Endothelial cell (in vitro differentiated cells): ENCODE data around the gene KCNAB2. TPM values are rescaled to one million over a fixed set of nuclear protein-coding genes. Genes with fewer than 3 reads are reported as not detected.

Experiments
- DNase-seq: peaks from one replicate; pipeline ENCODE4 v3.0.0; 2021; ENCODE audit warnings: low spot score
- H3K27ac Mint-ChIP-seq: one replicate; pipeline ENCODE4 v1.8.0; 2021; ENCODE audit warnings: mixed read lengths, inconsistent platforms; ENCODE audit not compliant: unreplicated experiment
- H3K27me3 Mint-ChIP-seq: one replicate; pipeline ENCODE4 v1.8.0; 2021; ENCODE audit warnings: mild to moderate bottlenecking, moderate library complexity, mixed read lengths, inconsistent platforms; ENCODE audit not compliant: unreplicated experiment
- H3K36me3 Mint-ChIP-seq: one replicate; pipeline ENCODE4 v1.8.0; 2021; ENCODE audit warnings: mild to moderate bottlenecking, low read depth, mixed read lengths, inconsistent platforms; ENCODE audit not compliant: unreplicated experiment
- H3K4me1 Mint-ChIP-seq: one replicate; pipeline ENCODE4 v1.8.0; 2021; ENCODE audit warnings: mild to moderate bottlenecking, mixed read lengths, inconsistent platforms; ENCODE audit not compliant: unreplicated experiment
- H3K4me3 Mint-ChIP-seq: one replicate; pipeline ENCODE4 v1.8.0; 2021; ENCODE audit warnings: mild to moderate bottlenecking, mixed read lengths, inconsistent platforms; ENCODE audit not compliant: unreplicated experiment
- H3K9me3 Mint-ChIP-seq: one replicate; pipeline ENCODE4 v1.8.0; 2021; ENCODE audit warnings: mixed read lengths, inconsistent platforms; ENCODE audit not compliant: unreplicated experiment
- total RNA-seq: library from RNA; stranded (reverse); fragmentation: NEBNext Ultra II Directional; extraction: Animal tissue kit (Norgen Biotek cat#: 25700); gene quantifications from one replicate; pipeline ENCODE4 v1.2.1, GENCODE V29; 2021; ENCODE audit not compliant: unreplicated experiment
- TF ChIP-seq, protein P1 (sequence below): fragments of 200-600 bp; sonication (generic); IDR thresholded peaks from one replicate; pipeline ENCODE4 v1.5.0; 2021; ENCODE audit warnings: antibody characterized with exemption; ENCODE audit not compliant: unreplicated experiment

KCNAB2 gene
- total RNA-seq, 1 donor from 2014 or later: 4.1 TPM

DNA sequence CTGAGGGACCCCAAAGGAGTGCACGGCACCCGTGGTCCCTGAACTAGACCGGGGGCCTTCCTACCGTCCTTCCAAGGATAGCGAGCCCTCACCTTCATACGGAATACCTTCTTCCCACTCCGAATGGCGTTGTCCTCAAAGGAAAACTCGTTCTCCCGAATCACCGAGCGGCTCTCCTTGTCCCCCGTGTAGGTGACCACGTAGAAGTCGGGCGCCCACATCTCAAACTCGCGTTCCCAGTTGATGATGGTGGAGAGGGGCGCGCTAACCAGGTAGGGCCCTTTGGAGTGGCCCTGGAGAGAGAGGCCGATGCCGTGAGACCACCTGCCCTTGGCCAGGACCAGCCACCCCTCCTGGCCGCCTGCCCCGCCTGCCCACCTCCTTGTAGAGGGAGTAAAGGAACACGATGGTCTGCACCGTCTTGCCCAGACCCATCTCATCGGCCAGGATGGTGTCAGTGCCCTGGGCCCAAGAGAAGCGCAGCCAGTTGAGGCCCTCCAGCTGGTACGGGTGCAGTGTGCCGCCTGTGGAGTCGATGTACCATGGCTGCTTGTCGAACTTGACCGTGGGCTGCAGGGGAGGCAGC is 96.4 kb downstream of the KCNAB2 start:
- Mint-ChIP-seq H3K9me3 (no peaks in the 10 kb centered on the region), H3K36me3 (no peaks in the 10 kb centered on the region), H3K27ac (no peak overlapping the region), H3K4me1 (no peaks in the 10 kb centered on the region), H3K4me3 (no peak overlapping the region), H3K27me3 (peaks cover 6% of the 10 kb centered on the region)
- TF ChIP-seq, protein P1, sequence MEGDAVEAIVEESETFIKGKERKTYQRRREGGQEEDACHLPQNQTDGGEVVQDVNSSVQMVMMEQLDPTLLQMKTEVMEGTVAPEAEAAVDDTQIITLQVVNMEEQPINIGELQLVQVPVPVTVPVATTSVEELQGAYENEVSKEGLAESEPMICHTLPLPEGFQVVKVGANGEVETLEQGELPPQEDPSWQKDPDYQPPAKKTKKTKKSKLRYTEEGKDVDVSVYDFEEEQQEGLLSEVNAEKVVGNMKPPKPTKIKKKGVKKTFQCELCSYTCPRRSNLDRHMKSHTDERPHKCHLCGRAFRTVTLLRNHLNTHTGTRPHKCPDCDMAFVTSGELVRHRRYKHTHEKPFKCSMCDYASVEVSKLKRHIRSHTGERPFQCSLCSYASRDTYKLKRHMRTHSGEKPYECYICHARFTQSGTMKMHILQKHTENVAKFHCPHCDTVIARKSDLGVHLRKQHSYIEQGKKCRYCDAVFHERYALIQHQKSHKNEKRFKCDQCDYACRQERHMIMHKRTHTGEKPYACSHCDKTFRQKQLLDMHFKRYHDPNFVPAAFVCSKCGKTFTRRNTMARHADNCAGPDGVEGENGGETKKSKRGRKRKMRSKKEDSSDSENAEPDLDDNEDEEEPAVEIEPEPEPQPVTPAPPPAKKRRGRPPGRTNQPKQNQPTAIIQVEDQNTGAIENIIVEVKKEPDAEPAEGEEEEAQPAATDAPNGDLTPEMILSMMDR: no peak
- DNase-seq: no peak

DNA sequence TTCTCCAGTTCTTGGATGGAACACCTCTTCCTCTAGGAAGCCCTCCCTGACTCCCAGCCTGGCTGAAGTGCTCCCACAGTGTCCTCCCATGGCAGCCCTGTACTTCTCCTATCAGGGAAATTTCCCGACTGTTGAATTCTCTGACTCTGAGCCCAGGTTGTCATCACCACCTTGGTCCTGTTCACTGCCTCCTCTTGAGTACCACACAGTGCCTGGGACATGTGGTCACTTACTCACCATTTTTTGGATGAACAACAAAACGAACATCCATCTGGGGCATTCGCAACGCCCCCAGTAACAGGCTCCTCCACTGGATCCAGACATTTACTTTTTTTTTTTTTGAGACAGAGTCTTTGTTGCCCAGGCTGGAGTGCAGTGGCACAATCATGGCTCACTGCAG is 97.0 kb downstream of the KCNAB2 start:
- TF ChIP-seq, protein P1: no peak
- H3K4me3 Mint-ChIP-seq: no peak overlapping the region

DNA sequence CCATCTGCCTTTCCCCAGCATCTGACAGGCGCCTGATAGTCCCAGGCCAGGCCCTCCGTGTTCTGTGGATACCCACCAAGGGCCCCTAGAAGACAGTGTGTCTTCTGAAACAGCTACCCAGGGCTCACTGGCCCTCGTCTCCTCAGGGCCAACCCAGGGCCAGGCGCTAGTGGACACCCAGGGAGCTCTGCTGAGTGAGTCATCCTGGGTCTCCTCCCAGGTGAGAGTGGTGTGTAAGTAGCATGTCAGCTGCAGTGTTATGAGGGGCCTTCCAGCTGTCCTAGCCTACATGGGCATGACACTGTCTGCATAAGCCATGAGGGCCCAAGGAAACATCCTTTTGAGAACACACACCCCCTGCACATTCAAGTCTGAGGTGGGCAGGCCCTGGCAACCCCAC is 97.7 kb downstream of the KCNAB2 start:
- no peak overlapping the region for H3K27ac Mint-ChIP-seq
- TF ChIP-seq, protein P1: no peak
- no peak for DNase-seq
- peaks cover 6% of the 10 kb centered on the region for H3K27me3 Mint-ChIP-seq
- H3K4me1 Mint-ChIP-seq: no peaks in the 10 kb centered on the region
- no peaks in the 10 kb centered on the region for H3K36me3 Mint-ChIP-seq
- no peak overlapping the region for H3K4me3 Mint-ChIP-seq
- no peaks in the 10 kb centered on the region for H3K9me3 Mint-ChIP-seq

More for the DNA sequence above, 97.0 kb downstream of the KCNAB2 start:
- DNase-seq: no peak
- H3K27me3 Mint-ChIP-seq: peaks cover 4% of the 10 kb centered on the region
- H3K4me1 Mint-ChIP-seq: no peaks in the 10 kb centered on the region
- no peaks in the 10 kb centered on the region for H3K9me3 Mint-ChIP-seq
- no peaks in the 10 kb centered on the region for H3K36me3 Mint-ChIP-seq
- no peak overlapping the region for H3K27ac Mint-ChIP-seq

DNA sequence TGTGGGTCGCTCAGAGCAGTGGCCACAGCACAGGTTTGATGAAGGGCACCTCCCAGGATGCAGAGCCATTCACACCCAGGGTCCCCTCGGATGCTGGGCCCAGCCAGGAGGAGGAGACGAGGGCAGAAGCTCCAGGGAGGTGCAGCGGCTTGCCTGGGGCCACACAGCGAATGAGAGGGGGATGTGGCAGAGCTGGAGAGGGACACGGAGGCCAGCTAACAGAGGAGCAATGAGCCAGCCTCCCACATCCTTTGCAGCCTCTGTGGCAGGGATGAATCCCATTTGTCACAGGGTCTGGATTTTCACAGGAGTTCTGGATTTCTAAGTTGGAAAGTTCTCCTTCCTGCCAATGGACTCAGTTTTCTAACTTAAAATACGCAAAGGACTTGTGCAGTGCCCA is 98.5 kb downstream of the KCNAB2 start:
- no peak for DNase-seq
- TF ChIP-seq, protein P1: no peak
- H3K27ac Mint-ChIP-seq: no peak overlapping the region
- peaks cover 6% of the 10 kb centered on the region for H3K27me3 Mint-ChIP-seq
- H3K4me3 Mint-ChIP-seq: no peak overlapping the region
- no peaks in the 10 kb centered on the region for H3K9me3 Mint-ChIP-seq
- H3K36me3 Mint-ChIP-seq: no peaks in the 10 kb centered on the region
- no peaks in the 10 kb centered on the region for H3K4me1 Mint-ChIP-seq

DNA sequence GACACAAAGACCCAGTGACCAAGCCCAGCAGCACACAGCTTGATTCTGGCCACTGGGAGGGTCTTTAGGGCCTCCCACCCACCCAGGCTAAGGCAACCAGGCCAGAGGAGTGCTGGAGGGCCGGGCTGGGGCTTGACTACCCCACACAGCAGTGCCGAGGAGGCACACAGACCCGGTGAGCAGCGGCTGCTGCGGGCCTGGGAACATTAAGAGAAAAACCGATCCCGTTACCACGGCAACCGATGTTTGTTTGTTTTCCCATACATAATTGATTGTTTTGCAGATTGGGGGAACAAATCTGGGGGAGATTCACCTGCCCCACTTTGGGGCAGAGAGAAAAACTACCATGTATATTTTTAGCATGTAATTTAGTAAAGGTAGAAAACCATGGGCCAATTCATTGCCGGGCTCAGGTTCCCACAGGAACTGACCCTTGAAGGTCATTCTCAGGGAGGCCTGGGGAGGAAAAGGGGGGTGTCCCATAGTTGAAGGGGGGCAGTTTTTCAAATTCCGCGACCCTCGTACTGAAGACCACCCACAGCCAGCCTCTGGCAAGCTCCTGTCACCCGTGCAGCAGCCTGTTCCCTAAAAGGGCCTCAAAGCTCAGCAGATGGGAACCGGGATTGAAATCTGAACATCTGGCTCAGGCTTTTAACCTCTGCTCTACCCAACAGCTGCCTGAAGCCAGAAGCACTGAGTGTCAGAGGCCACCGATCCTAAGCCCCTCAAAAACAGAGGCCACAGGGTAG is 99.1 kb downstream of the KCNAB2 start:
- H3K27me3 Mint-ChIP-seq: peaks cover 6% of the 10 kb centered on the region
- no peak for DNase-seq
- no peak overlapping the region for H3K27ac Mint-ChIP-seq
- TF ChIP-seq, protein P1: no peak
- H3K4me1 Mint-ChIP-seq: no peaks in the 10 kb centered on the region
- no peak overlapping the region for H3K4me3 Mint-ChIP-seq
- H3K36me3 Mint-ChIP-seq: no peaks in the 10 kb centered on the region
- no peaks in the 10 kb centered on the region for H3K9me3 Mint-ChIP-seq
